ENCODE data around the gene PODXL. TPM values are rescaled to one million over a fixed set of nuclear protein-coding genes. Genes with fewer than 3 reads are reported as not detected.

The PODXL gene
- total RNA-seq, 1 donor from 2014 or later = 114 TPM

- DNase-seq (ENCODE audit: low read depth, low spot score) = no peak
These were observed 8.2 kb upstream of the PODXL start for GRCh38 chr7:131564640-131565039.

- no peak for DNase-seq (ENCODE audit: low read depth, low spot score)
These were observed 7.5 kb upstream of the PODXL start for GRCh38 chr7:131563918-131564317.

GRCh38 chr7:131562941-131563340 lies 6.5 kb upstream of the PODXL start:
- no peak for DNase-seq (ENCODE audit: low read depth, low spot score)

GRCh38 chr7:131560061-131560460 lies 3.6 kb upstream of the PODXL start:
- DNase-seq (ENCODE audit: low read depth, low spot score) = no peak

- DNase-seq (ENCODE audit: low read depth, low spot score) = no peak
These were observed 1.4 kb upstream of the PODXL start for GRCh38 chr7:131557652-131558385.

GRCh38 chr7:131556909-131557651 lies 652 bp upstream of the PODXL start:
- DNase-seq (ENCODE audit: low read depth, low spot score) = no peak

- DNase-seq (ENCODE audit: low read depth, low spot score) = no peak
These were observed 826 bp downstream of the PODXL start for GRCh38 chr7:131555552-131556052.

GRCh38 chr7:131554880-131555516 lies 1.4 kb downstream of the PODXL start:
- no peak for DNase-seq (ENCODE audit: low read depth, low spot score)

GRCh38 chr7:131553931-131554330 lies 2.5 kb downstream of the PODXL start:
- DNase-seq (ENCODE audit: low read depth, low spot score) = no peak

- DNase-seq (ENCODE audit: low read depth, low spot score) = no peak
These were observed 4.4 kb downstream of the PODXL start for GRCh38 chr7:131552053-131552452.

GRCh38 chr7:131550846-131551245 lies 5.6 kb downstream of the PODXL start:
- DNase-seq (ENCODE audit: low read depth, low spot score) = no peak

- DNase-seq (ENCODE audit: low read depth, low spot score) = no peak
These were observed 8.1 kb downstream of the PODXL start for GRCh38 chr7:131548371-131548770.

- DNase-seq (ENCODE audit: low read depth, low spot score) = no peak
These were observed 8.8 kb downstream of the PODXL start for GRCh38 chr7:131547589-131547988.

GRCh38 chr7:131546583-131547141 lies 9.8 kb downstream of the PODXL start:
- no peak for DNase-seq (ENCODE audit: low read depth, low spot score)

- DNase-seq (ENCODE audit: low read depth, low spot score) = no peak
These were observed 10.3 kb downstream of the PODXL start for GRCh38 chr7:131546126-131546525.

- DNase-seq (ENCODE audit: low read depth, low spot score) = no peak
These were observed 11.8 kb downstream of the PODXL start for GRCh38 chr7:131544449-131545301.

- no peak for DNase-seq (ENCODE audit: low read depth, low spot score)
These were observed 12.4 kb downstream of the PODXL start for GRCh38 chr7:131544021-131544420.

- DNase-seq (ENCODE audit: low read depth, low spot score) = no peak
These were observed 13.1 kb downstream of the PODXL start for GRCh38 chr7:131543298-131543697.

GRCh38 chr7:131540491-131541162 lies 15.8 kb downstream of the PODXL start:
- no peak for DNase-seq (ENCODE audit: low read depth, low spot score)

GRCh38 chr7:131538813-131539179 lies 17.6 kb downstream of the PODXL start:
- no peak for DNase-seq (ENCODE audit: low read depth, low spot score)

Data from pulmonary artery endothelial cell (primary cell).